DMS153 treated with DMSO at 0.1 percent for 48 hours (cell line): ENCODE measurements around the gene RMND5A.

Source experiments
- DNase-seq: peaks from one replicate; lab custom pipeline; 2025; ENCODE audit not compliant: unreplicated experiment; lab: John Stamatoyannopoulos, UW

Gene RMND5A

DNA sequence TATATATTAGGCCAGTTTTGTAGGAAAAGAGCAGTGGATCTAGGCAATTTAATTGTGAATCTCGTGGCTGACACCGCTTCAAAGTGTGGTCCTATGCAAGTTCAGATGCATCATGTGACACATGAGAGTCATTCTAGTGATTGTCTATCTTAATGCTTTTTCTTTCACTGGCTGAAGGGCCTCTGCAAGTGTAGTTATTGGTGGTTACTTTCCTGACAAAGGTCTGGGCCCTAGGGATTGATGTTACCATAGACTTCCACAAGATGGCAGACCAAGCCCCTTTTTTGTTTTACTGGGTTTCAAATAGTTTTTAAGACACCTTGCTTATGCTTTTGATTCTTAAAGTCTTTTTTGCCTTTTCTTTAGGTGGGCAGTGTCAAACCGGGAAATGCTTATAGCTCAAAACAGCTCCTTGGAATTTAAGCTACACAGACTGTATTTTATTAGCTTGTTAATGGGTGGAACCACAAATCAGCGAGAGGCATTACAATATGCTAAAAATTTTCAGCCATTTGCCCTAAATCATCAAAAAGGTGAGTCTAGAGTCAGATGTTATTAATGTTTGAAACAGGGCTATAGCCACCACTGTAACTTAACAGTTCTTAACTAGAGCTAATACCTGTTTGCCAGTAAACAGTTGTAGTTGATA is 44.7 kb downstream of the RMND5A start:
- DNase-seq, result no peak

DNA sequence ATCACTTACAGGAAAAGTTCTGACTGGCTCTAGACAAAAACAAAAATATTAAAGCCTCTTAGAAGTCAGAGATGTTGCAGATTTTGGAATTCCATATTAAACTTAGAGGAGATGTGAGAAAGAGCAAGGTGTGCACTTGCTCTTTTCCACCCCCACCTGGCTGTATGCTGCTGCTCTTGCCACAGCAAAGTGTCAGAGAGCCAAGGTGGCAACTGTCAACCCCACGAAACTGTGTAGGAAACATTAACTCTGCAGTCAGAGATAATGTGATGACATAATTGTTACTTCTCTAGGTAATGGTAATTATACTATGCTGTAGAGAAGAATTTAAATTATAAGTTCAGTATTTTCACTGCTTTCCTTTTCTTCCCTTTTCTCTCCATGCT is 45.2 kb downstream of the RMND5A start:
- no peak for DNase-seq

DNA sequence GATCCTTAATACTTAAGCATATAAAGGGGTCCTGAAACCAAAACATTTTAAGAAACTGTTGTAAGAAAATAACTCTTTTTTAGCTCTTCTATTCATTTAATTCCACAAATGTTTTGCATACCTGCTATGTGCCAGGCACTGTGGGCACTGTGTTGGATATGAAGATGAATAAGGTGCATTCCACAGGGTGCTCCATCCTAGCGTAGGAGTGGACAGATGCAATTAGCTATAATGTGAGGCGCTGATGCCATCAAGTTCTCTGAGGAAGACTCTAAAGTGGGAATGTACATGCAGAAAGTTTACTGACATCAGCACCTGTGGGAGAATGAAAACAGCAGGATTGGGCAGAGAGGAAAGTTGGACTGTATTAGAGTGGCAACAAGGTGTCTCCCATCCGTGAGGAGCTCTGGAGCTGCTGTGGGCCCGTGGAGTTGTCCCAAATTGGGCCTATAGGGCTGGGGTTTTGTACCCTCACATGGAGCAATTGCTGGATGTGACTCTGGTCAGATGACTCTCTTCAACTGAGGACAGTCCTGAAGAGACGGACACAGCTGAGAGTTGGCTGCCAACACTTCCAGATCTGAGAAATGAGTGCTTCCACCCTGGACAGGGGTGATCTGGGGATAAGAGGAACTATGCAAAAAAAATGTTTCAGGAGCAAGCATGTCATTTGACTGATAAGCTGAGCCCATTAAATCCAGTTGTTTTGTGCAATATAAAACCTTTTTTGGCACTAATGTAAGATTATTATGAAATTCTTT is 48.3 kb downstream of the RMND5A start:
- DNase-seq, result no peak

DNA sequence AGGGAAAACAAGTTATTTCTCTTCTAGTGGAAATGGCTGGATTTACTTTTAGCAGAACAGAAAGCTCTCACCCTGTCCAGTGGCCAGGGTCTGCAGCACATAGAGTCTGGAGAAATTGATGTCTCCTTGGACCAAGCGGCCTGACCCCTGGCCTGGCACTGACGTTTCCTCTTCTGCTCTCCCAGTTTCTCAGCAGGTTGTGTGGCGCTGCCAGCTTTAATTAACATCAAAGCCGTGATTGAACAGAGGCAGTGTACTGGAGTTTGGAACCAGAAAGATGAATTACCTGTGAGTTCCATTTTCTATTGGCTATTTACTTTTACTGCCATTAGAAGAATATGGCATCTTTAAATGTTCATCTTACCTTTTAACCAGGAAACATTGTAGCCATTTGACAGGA is 49.7 kb downstream of the RMND5A start:
- DNase-seq, result no peak

DNA sequence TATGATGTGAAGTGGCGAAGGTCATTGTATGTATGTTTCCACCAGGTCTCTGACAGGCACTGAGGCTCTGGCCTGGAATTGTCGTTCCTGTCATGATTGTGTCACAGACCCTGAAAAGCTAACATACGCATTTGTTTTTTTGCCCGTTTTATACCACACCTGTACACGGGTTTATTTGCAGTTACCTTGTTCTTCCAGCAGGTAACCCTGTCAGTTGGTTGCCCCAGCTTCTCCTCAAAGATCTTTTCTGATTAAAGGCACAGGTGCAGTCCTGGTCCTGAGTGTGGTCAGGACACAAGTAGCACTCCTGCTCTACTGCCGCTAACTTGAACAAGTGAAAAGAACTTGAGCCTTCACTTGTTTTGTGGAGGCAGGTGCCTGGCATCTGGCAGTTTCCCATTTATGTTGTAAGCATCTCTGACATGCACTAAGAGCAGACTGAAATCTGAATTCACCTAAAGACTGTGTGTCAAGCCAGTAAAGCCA is 50.8 kb downstream of the RMND5A start:
- DNase-seq, result no peak

DNA sequence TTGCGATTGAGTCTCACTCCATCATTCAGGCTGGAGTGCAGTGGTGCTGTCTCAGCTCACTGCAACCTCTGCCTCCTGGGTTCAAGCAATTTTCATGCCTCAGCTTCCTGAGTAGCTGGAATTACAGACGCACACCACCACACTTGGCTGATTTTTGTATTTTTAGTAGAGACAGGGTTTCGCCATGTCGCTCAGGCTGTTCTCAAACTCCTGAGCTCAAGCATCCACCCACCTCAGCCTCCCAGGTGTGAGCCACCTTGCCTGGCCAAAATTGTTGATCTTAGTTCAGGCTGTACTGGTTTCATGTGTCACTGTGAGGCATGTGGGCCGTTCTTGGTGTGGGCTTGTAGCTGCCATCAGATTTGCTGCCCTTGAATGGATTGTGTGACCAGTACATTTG is 52.5 kb downstream of the RMND5A start:
- no peak for DNase-seq

DNA sequence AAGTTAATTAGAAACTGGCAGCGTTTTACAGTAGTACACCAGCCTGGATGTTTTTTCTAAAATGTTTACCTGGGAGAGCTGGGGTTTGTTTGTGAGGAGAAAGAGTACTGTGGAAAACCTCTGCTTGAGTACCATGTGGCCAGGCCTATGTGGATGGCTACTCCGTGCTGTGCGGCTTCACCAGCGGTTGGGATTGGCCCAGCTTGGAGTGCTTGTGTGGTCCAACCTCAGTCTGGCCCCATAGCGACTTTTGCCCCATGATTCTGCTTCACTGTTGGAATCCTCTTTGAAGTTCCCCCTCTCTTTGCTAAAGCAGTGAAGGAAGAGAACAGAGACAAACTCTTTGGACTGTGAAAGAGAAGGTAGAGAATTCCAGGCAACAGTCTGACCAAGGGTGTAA is 54.8 kb downstream of the RMND5A start:
- no peak for DNase-seq

DNA sequence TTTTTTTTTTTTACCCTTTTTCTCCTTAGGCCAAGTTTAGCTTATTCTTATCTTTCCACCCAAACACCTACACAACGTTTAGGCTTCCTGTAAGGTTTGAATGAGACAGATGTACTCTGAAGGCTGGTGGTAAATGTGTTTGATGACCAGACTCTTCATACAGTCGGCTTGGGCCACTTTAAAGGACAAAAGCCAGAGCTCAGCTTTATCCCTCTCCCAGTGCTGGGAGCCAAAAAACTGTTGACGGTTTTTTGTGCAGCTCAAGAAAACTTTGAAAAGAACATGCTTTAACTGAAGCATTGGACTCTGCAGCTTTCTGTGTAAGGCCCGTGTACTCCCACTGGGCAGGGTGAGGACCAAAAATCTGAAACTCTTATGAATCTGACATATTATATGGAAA is 55.2 kb downstream of the RMND5A start:
- DNase-seq, result no peak

DNA sequence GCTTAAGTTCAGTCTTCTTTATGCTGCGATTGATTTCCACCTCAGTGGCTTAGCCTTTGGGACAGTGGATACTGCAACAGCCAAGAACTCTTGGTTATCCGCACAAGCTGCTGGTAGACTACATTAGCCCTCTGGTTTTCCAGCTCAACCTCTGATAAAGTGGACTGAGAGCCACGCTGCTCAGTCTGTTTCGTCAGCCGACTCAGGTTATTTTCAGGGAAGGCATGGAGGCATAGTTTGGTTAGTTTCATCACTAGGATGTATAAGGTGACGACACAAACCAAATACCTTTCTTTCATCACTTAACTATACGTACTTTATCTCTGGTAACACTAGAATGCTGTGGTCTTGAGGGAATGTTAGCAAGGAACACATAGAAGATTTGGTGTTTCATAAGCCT is 56.4 kb downstream of the RMND5A start:
- no peak for DNase-seq

DNA sequence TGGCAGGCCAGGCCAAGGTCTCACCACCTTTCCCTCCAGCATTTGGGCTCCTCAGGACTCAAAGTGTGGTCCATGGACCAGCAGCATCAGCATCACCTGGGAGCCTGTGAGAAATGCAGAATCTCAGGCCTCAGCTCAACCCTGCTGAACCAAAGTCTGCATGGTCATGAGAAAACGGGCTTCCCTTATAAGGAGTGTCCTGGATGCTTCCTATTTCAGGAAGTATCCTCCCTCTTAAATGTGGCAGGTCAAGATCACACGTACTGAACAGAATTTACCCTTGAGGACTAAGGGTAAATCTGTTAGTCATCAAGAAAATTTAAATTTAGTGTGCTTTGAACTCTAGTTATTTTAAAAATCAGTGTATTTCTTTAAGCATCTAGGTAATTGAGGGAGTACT is 58.9 kb downstream of the RMND5A start:
- DNase-seq, result no peak

DNA sequence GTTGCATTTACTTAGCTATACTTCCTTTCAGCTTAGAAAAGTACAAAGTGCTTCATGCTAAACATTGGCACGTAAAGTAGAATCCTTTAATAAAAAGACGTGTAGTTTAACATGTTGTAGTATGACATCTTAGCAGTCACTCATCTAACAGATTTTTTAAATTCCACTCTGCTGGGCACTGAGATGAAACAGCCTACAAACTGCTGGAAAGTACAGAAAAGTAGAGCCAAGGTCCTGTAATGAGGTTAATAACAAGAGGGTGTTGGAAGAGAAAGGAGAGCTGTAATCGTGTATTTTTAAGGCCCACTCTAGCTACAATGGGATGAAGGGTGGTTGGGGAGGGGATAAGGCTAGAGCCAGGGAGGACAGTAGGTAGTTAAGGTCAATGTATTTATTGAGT is 59.9 kb downstream of the RMND5A start:
- no peak for DNase-seq

DNA sequence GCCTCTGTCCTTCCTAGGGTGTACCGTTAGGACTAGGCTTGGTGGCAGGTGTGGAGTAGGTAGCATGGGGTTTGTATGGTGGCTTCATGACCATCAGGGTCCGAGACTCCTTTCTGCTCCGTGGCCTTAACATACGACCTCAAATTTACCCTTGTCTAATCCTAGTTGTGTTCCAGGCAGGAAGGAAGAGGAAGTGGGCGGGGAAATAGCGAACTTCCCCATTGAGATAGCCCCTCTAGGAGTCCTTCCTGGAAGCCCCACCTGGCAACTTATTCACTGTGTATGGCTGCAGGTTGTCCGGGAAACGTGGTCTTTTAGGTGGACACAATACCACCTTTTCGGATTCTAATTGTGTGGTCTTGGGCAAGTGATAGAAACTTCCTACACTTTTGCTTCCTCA is 61.3 kb downstream of the RMND5A start:
- no peak for DNase-seq

DNA sequence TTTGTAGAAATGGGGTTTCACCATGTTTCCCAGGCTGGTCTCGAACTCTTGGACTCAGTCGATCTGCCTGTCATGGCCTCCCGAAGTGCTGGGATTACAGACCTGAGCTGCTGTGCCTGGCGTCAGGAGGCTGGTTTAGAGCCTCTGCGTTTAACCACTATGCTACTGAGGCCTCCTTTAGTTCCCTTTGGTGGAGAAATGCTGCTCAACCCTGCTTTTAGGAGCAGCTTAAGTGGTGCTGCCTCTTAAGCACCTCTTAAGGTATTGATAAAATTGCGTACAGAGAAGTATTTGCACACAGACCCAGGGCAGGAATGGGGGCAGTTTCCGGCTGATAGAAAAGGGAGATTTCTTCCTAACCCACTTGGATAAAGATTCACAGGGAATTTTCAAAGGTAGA is 62.7 kb downstream of the RMND5A start:
- no peak for DNase-seq

DNA sequence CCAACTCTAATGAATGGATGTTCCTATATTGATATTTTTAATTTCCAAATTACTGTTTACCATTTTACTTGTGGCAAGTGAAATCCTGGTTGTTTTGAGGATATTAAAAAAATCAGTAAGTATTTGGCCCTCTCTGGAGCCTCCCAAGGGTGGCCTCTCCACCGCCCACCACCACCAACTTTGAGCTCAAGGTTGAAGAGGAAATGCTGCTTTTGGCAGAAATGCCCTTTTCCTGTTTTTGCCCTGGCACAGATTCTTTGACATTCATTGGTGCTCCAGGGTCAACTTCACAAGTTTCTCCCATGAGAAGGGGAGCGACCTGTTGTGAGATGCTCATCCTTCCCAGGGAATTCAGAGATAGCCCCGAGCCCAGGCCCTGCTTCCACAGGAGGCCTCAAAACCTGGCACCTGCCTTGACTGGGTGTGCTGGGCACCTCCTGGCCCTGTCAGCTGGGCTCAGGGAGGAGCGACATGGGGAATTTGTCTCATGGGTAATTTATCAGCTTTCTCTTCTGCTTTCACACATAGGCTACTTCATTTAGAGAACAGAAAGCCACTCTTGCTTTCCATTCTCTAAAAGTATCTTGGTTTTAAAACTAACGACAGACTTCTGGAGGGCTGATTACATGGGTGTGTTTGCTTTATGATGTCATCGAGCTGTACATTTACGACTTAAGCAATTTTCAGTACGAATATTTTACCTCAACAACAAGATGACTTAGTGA is 63.7 kb downstream of the RMND5A start:
- no peak for DNase-seq

DNA sequence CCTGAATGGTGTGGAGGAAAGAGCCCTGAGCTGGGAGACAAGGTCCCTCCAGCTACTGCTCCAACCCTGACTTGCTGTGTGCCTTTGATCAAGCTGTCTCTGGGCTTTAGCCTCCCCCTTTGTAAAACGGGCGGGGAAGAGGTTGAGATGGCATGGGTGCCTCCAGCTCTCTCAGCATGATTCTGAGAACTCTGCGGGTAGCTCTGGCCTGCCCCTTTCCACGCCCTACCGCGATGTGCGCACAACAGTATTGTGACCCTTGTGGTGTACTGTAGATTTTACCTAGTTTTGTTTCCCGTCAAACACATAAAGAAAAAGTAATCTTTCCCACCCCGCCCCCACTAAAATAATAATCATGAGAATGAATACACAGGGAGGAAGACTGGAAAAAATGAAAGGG is 65.4 kb downstream of the RMND5A start:
- no peak for DNase-seq

DNA sequence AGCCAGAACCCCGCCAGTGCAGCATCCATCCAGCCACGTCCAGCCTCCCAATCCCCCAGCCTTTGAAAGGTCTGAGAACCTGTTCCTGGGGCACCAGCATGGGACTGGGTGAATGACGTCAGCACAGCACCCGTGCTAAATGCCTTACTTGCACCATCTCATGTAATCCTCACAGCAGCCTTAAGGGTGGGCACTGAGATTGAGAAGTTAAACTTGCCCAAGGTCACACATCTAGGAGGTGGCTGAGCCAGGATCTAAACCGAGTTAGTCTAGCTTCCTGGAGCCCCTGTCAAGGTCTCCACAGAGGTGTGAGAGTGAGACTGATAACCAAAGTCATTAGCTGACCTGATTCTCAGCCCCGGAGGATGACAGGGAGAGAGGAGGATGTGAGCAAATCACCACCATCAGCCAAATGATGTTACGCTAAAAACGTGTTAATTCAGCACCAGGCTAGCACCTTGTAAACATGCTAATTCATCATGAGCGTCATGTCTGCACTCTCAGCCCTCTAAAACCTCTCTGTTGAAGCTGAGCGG is 66.0 kb downstream of the RMND5A start:
- no peak for DNase-seq

DNA sequence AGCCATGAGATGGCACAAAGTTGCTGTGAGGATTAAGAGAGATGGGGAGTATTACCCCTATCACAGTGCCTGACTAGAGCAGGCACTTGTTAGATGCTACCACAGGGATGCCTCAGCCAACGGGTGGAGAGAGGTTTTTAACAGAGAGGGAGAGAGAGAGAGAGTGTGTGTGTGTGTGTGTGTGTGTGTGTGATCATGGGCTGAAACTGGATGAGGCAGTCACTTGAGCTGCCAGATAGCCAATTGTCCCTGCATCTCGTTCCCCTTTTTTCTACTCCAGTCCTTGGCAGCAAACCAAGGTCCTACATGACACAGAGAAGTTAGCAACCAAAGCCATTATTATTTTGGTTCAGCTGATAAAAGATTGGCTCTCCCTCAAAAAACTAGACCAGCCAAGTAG is 67.6 kb downstream of the RMND5A start:
- DNase-seq, result no peak

DNA sequence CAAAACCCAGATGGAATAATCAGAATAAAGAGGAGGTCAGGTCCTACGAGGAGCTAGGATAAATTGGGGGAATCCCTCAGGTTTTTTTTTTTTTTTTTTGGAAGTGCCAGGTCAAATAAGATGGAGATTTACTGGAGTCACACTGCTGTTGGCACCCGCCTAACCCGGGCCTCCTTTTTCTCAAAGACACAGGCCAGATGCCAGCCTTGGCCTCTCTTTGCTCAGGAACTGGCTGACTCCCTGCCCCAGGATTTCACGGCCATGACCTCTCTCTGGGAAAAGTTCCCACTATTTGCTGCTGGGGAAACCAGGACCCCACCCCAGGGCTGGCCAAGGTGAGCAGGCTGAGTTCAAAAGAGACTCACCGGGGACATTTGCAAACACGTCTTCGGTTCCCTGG is 68.1 kb downstream of the RMND5A start:
- no peak for DNase-seq

DNA sequence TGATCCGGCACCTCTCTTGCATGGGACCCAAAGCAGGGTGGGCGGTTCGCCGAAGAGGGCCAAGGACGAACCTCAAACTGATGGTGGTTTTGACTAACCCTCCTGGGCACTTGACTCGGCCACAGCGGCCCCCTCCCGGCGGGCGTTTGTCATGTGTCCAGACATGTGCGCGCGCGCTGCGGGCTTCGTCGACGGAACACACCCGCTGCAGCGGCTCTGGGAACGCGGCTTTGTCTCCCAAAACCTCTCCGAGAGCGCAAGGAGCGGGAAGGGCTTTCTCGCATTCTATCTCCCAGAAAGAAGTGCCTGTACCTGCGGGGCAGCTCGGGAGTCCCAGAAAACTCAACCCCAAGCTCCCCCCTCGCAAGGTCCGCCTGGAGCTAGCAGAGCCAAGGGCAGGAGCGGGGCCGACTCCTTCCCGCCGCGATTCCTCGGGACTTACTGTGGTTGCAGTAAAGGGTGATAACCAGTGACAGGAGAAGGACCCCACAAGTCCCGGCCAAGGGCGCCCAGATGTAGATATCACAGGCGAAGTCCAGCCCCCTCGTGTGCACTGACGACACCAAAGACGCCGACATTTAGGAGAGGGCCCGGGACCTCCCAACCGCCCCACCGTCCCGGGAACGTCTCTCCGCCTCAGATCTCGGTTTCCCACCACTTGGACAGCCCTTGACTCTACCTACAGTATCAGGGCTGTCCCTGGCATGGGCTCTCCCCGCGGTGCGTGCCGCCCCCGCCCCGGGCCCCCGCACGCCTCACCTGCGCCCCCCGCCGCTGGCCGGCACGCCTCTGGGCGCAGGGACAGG is 69.0 kb downstream of the RMND5A start:
- DNase-seq, result no peak

DNA sequence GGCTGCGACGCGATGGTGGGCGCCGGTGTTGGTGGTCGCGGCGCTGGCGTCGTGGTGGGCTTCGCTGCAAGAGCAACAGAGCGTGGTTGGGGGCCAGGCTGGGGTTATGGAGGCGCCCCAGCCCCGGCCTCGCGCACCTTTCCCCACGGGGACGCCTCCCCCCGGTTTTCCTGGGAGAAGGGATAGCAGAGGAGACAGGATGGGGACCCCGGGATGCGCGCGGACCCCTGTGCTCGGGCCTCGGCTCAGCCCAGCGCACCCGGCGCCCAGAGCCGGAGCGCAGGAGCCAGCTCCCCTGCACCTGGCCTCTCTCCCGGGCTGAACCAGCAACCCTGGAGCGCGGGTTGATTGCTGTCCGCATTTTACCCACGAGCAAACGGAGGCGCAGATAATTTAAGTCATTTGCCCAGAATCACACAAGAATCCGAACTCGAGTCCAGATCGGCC is 69.6 kb downstream of the RMND5A start:
- no peak for DNase-seq

DNA sequence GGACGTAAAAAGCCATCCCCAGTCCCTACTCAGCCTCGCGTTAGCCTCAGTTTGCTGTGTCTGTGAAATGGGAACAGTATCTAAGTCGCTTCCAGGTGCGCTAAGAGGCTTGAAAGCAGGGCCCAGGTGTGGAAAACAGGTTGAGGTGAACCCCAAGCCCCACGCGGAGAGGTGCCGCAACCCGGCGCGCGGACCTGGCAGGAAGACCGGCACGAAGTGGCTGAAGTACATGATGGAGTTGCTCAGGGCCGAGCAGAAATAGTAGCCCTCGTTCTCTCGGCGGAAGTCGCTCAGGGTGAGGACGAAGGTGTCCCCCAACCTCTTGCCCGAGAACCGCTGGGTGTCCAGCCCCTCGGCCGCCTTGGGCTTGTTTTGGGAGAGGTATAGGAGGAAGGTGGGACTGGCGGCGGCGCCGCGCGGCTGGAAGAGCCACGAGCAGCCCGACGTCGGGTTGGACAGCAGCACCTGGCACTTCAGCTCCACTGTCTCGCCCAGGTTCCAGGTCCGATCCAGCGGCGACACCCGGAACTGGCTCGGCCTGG is 70.1 kb downstream of the RMND5A start:
- DNase-seq, result no peak
